Thyroid gland (tissue), 4 donors: ENCODE results near the gene CLRN3. TPM values are rescaled to one million over a fixed set of nuclear protein-coding genes. Genes with fewer than 3 reads are reported as not detected.
A peak's percentile ranks its signal among the peaks of the same experiment; 100 is the strongest.

Source experiments
- DNase-seq, 2 donors: peaks; one replicate each; pipeline ENCODE4 v3.0.0-alpha.2; 2019
- H3K27ac ChIP-seq, 3 donors: fragments of 200-600 bp; sonication (generic); 1 replicate in 2 of 3; 2 replicates in 1 of 3; pipeline ENCODE4 v1.5.1; 2016 to 2019; ENCODE audit warnings: mild to moderate bottlenecking in 1 of 3, moderate library complexity in 1 of 3
- H3K27me3 ChIP-seq: fragments of 200-600 bp; sonication (generic); one replicate; pipeline ENCODE4 v1.5.1; 2019
- H3K36me3 ChIP-seq, 2 donors: fragments of 200-600 bp; sonication (generic); one replicate each; pipeline ENCODE4 v1.5.1; 2016 to 2019
- H3K4me1 ChIP-seq, 2 donors: fragments of 200-600 bp; sonication (generic); one replicate each; pipeline ENCODE4 v1.5.1; 2017 to 2019
- H3K4me3 ChIP-seq, 3 donors: fragments of 200-600 bp; sonication (generic); replicated peaks in 1 of 3; 1 replicate in 2 of 3; 2 replicates in 1 of 3; pipeline ENCODE4 v1.5.1; 2016; ENCODE audit warnings: mild to moderate bottlenecking in 1 of 3
- H3K9me3 ChIP-seq: fragments of 200-600 bp; sonication (generic); one replicate; pipeline ENCODE4 v1.5.1; 2017
- POLR2A ChIP-seq, 2 donors: fragments of 450-650 bp; IDR thresholded peaks; one replicate each; pipeline ENCODE4 v1.6.1; 2017; ENCODE audit warnings: antibody characterized with exemption in 2 of 2, mild to moderate bottlenecking in 2 of 2, moderate library complexity in 1 of 2
- WGBS, 2 donors: methylation state at CpG; one replicate each; pipeline ENCODE4 v1.1.5; 2017; 5-methylcytosine and 5-hydroxymethylcytosine counted together
- intact Hi-C: fragments of 100-400 bp; cut with DNase I; formaldehyde crosslinking; loops from one replicate; pipeline ENCODE4 v1.15.1; 2023
- total RNA-seq, 4 donors: library from RNA; depleted of rRNA; stranded (reverse); fragments of >200 nt; gene quantifications; one replicate each; pipeline ENCODE4 v1.2.3, GENCODE V29; 2016
- TF ChIP-seq, protein P1 (sequence below), 6 experiments: fragments of 200-600 bp in 3 of 6; fragments of 450-650 bp in 3 of 6; sonication (generic) in 3 of 6; IDR thresholded peaks; one replicate each; pipeline ENCODE4 v1.5.1; 2016 to 2019; ENCODE audit warnings: antibody characterized with exemption in 6 of 6, mild to moderate bottlenecking in 2 of 6, inconsistent platforms in 1 of 6, moderate library complexity in 1 of 6

Gene CLRN3
- total RNA-seq, 4 donors from 2014 or later, result not detected

DNA sequence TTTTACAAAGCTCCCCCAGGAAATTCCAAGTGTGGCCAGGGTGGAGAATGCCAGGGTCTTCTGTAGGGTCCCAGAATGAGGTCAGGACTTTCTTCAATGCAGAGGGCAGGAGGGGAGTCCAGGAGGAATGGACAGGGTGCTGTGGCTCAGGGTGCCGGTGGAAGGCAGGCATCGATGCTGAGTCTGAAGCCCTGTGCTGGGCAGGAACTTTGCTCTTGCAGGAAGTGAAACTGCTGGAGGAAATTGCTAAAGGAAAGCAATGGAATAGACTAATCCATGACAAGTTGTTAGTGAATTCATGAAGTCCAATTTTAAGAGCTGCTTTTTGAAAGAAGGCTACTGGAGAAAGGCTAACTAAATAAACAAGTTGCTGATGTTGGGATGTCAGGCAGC lies 29.0 kb upstream of the CLRN3 start:
- Histone ChIP-seq H3K9me3 (no peaks in the 10 kb centered on the region), H3K4me1 (peaks cover 0 to 41% of the 10 kb centered on the region in 2 donors), H3K27ac (peak overlapping the region in 1 of 3 donors; percentile 28), H3K4me3 (no peak overlapping the region), H3K36me3 (no peaks in the 10 kb centered on the region), H3K27me3 (no peaks in the 10 kb centered on the region)
- intact Hi-C loops, result no loop called here
- no peak for DNase-seq
- no peak for TF ChIP-seq POLR2A (IDR thresholded peaks at IDR 0.05)
- TF ChIP-seq, protein P1, sequence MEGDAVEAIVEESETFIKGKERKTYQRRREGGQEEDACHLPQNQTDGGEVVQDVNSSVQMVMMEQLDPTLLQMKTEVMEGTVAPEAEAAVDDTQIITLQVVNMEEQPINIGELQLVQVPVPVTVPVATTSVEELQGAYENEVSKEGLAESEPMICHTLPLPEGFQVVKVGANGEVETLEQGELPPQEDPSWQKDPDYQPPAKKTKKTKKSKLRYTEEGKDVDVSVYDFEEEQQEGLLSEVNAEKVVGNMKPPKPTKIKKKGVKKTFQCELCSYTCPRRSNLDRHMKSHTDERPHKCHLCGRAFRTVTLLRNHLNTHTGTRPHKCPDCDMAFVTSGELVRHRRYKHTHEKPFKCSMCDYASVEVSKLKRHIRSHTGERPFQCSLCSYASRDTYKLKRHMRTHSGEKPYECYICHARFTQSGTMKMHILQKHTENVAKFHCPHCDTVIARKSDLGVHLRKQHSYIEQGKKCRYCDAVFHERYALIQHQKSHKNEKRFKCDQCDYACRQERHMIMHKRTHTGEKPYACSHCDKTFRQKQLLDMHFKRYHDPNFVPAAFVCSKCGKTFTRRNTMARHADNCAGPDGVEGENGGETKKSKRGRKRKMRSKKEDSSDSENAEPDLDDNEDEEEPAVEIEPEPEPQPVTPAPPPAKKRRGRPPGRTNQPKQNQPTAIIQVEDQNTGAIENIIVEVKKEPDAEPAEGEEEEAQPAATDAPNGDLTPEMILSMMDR (IDR thresholded peaks at IDR 0.05), result no peak
- WGBS, 2 donors, result 73 to 83% methylated on average over 2 of the region's 2 CpGs

DNA sequence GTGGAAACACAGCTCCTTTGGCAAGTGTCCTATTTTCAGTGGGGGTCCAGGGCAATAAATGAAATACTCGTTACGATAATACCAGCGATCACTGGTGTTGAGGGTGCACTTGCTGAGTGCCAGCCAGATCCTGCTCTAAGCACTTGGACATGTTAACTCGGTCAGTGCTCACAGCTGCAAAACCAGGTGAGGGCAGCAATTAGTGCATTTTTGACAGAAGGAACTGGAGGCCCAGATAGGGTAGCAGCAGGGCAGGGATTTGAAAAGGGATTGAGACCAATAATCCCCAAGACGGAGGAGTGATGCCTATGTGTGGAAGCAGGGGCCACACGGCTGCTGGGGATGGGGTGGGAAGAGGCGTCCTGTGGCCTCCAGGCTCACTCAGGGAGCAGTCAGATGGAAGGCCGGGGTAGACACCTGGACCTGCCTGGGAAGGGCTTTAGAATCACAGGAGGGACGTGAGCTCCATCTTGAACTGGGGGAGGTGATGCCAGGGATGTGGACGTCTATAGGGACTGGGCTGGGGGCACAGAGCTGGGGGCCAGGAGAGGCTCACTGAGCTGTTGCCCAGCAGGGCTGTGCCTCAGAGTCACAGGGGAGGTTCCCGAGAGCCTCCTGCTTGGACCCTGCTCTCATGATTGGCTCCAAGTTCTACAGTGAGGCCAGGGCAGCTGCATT lies 28.5 kb upstream of the CLRN3 start:
- Histone ChIP-seq H3K4me1 (peaks cover 0 to 41% of the 10 kb centered on the region in 2 donors), H3K27ac (no peak overlapping the region), H3K9me3 (no peaks in the 10 kb centered on the region), H3K27me3 (no peaks in the 10 kb centered on the region), H3K4me3 (no peak overlapping the region), H3K36me3 (no peaks in the 10 kb centered on the region)
- DNase-seq, result no peak
- 86 to 88% methylated on average over 11 of the region's 11 CpGs for WGBS, 2 donors
- intact Hi-C loops, result no loop called here
- no peak for TF ChIP-seq POLR2A (IDR thresholded peaks at IDR 0.05)
- TF ChIP-seq, protein P1 (IDR thresholded peaks at IDR 0.05), result no peak

DNA sequence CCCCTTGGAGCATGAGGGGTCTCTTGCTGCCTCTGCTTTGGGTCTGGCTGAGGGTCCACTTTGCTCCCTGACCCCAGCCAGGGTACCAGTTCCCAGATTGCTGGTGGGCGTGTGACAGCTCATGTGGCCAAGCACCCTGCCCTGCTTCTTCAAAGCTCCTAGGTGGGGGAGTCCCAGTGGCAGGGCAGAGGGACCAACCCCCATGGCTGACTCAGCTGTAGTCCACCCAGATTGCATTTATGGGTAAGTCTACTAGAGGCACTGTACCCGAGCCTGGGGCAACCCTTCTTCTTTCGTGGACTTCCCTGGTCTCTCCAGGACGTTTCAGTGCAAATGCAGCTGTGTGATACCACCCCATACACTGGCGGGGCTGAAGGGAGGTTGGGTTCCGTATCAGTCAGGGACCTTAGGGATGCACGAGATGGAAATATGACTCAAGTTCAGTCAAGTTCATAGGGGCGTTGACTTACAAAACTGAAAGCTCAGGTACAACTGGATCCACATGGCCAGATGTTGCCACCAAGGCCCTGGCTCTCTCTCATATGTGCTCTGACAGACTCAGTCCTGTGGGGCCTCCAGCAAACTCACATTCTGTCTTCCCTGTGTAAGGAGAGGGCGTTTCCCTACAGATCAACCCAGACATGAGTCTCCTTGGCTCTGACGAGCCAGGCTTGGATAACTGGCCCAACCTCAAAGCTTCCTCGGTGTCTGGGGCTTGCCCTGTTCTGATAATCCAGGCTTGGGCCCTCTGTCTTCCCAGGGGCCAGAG lies 27.7 kb upstream of the CLRN3 start:
- no peak for TF ChIP-seq POLR2A (IDR thresholded peaks at IDR 0.05)
- Histone ChIP-seq H3K36me3 (no peaks in the 10 kb centered on the region), H3K9me3 (no peaks in the 10 kb centered on the region), H3K4me3 (no peak overlapping the region), H3K27ac (peak overlapping the region in 1 of 3 donors; percentile 49), H3K4me1 (peaks cover 0 to 41% of the 10 kb centered on the region in 2 donors), H3K27me3 (no peaks in the 10 kb centered on the region)
- 86 to 92% methylated on average over 8 to 10 of the region's 11 CpGs for WGBS, 2 donors
- intact Hi-C loops, result no loop called here
- no peak for DNase-seq

DNA sequence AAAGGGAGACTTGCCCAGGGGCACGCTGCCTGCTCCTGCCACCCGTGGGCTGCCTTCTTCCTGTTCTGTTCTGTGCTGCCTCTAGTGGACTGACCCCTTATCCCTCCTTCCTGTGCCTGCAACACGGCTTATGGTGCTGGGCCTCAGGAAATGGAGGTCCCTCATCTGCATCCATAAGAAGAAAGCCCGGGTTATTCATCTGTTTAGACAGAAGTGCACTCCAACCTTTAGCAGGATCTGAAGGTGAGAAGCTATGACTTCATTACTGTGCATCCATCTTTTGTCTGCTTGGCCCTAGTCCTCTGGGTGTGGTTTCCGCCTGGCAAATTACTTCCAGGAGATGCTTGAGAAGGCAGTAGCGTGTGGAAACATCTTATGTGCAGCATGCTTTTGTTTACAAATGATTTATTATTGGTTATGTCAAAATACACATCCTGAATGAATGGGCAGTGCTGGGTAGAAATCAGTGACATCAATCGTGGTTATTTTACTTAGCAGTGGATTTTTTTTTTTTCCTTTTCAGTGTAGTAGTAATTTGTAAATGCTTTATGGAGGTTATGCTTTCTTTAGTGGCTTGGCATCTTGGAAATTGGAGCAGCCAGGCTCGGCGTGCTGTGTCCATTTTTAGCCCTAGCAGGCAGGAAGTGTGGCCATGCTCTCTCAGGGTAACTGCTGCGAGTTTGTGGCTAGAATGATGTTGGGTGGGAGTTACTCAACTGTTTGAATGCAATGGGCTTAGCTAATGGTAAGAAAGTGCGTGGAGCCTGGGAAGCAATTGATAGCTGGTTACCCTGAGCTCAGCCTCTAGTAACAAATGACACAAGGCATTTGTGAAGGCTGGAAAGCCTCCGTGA lies 26.9 kb upstream of the CLRN3 start:
- peaks cover 0 to 41% of the 10 kb centered on the region in 2 donors for H3K4me1 ChIP-seq
- 47% methylated on average over 12 of the region's 12 CpGs for WGBS, 2 donors
- H3K36me3 ChIP-seq, result no peaks in the 10 kb centered on the region
- H3K27ac ChIP-seq, result peak overlapping the region in 1 of 3 donors; percentile 49
- no peak overlapping the region for H3K4me3 ChIP-seq
- DNase-seq, result no peak
- TF ChIP-seq, protein P1 (IDR thresholded peaks at IDR 0.05), result no peak
- TF ChIP-seq POLR2A (IDR thresholded peaks at IDR 0.05), result no peak
- no peaks in the 10 kb centered on the region for H3K27me3 ChIP-seq
- intact Hi-C loops, result no loop called here
- H3K9me3 ChIP-seq, result no peaks in the 10 kb centered on the region

DNA sequence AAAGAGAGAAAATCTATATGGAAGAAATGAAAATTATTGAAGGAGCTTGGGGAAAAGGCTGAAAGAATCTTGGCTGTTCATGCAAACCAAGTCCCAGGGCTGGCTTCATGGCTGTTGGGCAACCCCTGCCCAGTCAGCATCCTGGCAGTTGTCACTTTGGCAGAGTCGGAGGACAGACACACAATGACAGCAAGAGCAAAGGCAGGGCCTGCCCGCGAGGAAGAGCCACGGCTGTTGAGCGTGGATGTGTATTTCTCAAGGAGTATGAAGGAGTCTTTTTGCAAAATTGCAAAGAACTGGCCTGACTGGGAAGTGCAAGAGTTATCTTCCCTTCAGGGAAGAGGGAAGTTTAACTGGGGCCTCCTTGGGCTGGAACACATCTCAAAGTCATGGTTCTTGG lies 25.8 kb upstream of the CLRN3 start:
- H3K4me1 ChIP-seq, result peaks cover 0 to 41% of the 10 kb centered on the region in 2 donors
- H3K27me3 ChIP-seq, result no peaks in the 10 kb centered on the region
- H3K9me3 ChIP-seq, result no peaks in the 10 kb centered on the region
- TF ChIP-seq, protein P1 (IDR thresholded peaks at IDR 0.05), result no peak
- TF ChIP-seq POLR2A (IDR thresholded peaks at IDR 0.05), result no peak
- 88 to 96% methylated on average over 5 of the region's 5 CpGs for WGBS, 2 donors
- no peaks in the 10 kb centered on the region for H3K36me3 ChIP-seq
- no peak for DNase-seq
- H3K4me3 ChIP-seq, result no peak overlapping the region
- no peak overlapping the region for H3K27ac ChIP-seq
- intact Hi-C loops, result no loop called here
